GM12878 (cell line): ENCODE results near the gene CHD1. TPM values are rescaled to one million over a fixed set of nuclear protein-coding genes. Genes with fewer than 3 reads are reported as not detected.

ENCODE experiments used
- BACH1 ChIP-seq: fragments of 450-650 bp; IDR thresholded peaks from 2 replicates; pipeline ENCODE4 v1.6.1; 2017; ENCODE audit warnings: mild to moderate bottlenecking, borderline replicate concordance
- IKZF1 ChIP-seq: fragments of 450-650 bp; conservative IDR thresholded peaks from 2 replicates; pipeline ENCODE4 v1.6.1; 2017; ENCODE audit warnings: antibody characterized with exemption, mild to moderate bottlenecking
- JUND ChIP-seq: IDR thresholded peaks from 2 replicates; pipeline ENCODE4 v1.6.1; 2012; ENCODE audit warnings: low read depth, mild to moderate bottlenecking, low read length, improper control_type of control experiment, moderate library complexity
- MTA2 ChIP-seq: fragments of 450-650 bp; IDR thresholded peaks from 2 replicates; pipeline ENCODE4 v1.6.1; 2016; ENCODE audit warnings: low read depth, mild to moderate bottlenecking, moderate library complexity
- MYB ChIP-seq: fragments of 150-350 bp; IDR thresholded peaks from 2 replicates; pipeline ENCODE4 v1.6.1; 2014; ENCODE audit warnings: mild to moderate bottlenecking, low read depth, low read length, borderline replicate concordance
- NRF1 ChIP-seq: conservative IDR thresholded peaks from 2 replicates; pipeline ENCODE4 v1.6.1; 2011; ENCODE audit warnings: mild to moderate bottlenecking, low read depth, low read length, improper control_type of control experiment
- SMAD1 ChIP-seq: fragments of 450-650 bp; IDR thresholded peaks from 2 replicates; pipeline ENCODE4 v1.6.1; 2018; ENCODE audit warnings: mild to moderate bottlenecking, low read depth; ENCODE audit not compliant: partially characterized antibody
- SMARCA5 ChIP-seq: fragments of 450-650 bp; IDR thresholded peaks from 2 replicates; pipeline ENCODE4 v1.6.1; 2017; ENCODE audit warnings: mild to moderate bottlenecking
- ZNF207 ChIP-seq: fragments of 450-650 bp; IDR thresholded peaks from 2 replicates; pipeline ENCODE4 v1.6.1; 2014; ENCODE audit warnings: antibody characterized with exemption, mild to moderate bottlenecking, borderline replicate concordance
- ZSCAN29 ChIP-seq: fragments of 450-650 bp; IDR thresholded peaks from 2 replicates; pipeline ENCODE4 v1.6.1; 2017; ENCODE audit warnings: mild to moderate bottlenecking, moderate library complexity
- polyA plus RNA-seq, 11 experiments: library from polyadenylated mRNA; depleted of rRNA in 4 of 11; unstranded in 6 of 11; stranded (reverse) in 5 of 11; fragments of >200 nt; fragmentation: Nextera tagmentation in 4 of 11; fragmentation: Illumina TruSeq in 1 of 11; extraction: Ambion mirVana in 4 of 11; extraction: Trizol in 1 of 11; gene quantifications; 1 replicate in 1 of 11; 2 replicates in 10 of 11; pipeline versions ENCODE4 v1.2.1 to v1.2.3, GENCODE V29; 2011 to 2016; ENCODE audit warnings: inconsistent platforms in 2 of 11, missing spikeins in 2 of 11, low read depth in 1 of 11
- total RNA-seq, 4 experiments: library from RNA; depleted of rRNA in 3 of 4; stranded (reverse); fragments of >200 nt in 3 of 4; fragmentation: Illumina TruSeq in 1 of 4; extraction: Trizol in 1 of 4; gene quantifications; 2 replicates each; pipeline versions ENCODE4 v1.2.1 to v1.2.3, GENCODE V29; 2013 to 2021
- TF ChIP-seq, protein P1 (sequence below): IDR thresholded peaks from 2 replicates; pipeline ENCODE4 v1.6.1; 2012; ENCODE audit warnings: low read depth, low read length, improper control_type of control experiment
- TF ChIP-seq, protein P2 (sequence below): fragments of 450-650 bp; conservative IDR thresholded peaks from 2 replicates; pipeline ENCODE4 v1.6.1; 2017; ENCODE audit warnings: mild to moderate bottlenecking, moderate library complexity
- TF ChIP-seq, protein P3 (sequence below): IDR thresholded peaks from 2 replicates; pipeline ENCODE4 v1.6.1; 2012; ENCODE audit warnings: low read depth, low read length, improper control_type of control experiment
- TF ChIP-seq, protein P4 (sequence below): fragments of 150-350 bp; IDR thresholded peaks from 2 replicates; pipeline ENCODE4 v1.6.1; 2016; ENCODE audit warnings: low read depth, low read length

CHD1 gene
- total and polyA plus RNA-seq, 10 of the 15 experiments (the other 5 are each of a cell fraction or from before 2014, with no cell fraction given), result 25.5 to 158 (median 50.5) TPM

DNA sequence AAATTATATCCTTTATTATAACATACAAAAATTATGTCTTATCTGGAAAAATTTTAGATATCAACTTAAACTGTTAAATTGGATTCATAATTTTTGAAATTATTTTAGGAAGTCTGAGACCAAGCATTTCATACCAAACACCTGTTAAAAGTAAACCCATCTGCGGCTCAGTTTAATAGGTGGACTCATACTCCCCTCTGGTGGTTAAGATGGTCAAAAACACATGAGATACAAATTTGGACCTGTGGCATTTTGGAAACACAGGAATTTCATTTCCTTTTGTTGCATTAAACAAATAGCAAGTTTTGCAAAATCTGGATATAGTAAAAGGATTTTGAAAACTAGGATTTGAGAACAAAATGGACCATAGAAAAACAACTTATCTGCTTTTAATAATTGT lies 101.6 kb downstream of the CHD1 start (continued):
- TF ChIP-seq MTA2 (no peak), MYB (no peak), ZNF207 (no peak), SMARCA5 (no peak), BACH1 (no peak), ZSCAN29 (no peak), SMAD1 (no peak), JUND (no peak), IKZF1 (no peak), NRF1 (no peak)
- TF ChIP-seq, protein P1, sequence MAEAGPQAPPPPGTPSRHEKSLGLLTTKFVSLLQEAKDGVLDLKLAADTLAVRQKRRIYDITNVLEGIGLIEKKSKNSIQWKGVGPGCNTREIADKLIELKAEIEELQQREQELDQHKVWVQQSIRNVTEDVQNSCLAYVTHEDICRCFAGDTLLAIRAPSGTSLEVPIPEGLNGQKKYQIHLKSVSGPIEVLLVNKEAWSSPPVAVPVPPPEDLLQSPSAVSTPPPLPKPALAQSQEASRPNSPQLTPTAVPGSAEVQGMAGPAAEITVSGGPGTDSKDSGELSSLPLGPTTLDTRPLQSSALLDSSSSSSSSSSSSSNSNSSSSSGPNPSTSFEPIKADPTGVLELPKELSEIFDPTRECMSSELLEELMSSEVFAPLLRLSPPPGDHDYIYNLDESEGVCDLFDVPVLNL, result no peak
- TF ChIP-seq, protein P2, sequence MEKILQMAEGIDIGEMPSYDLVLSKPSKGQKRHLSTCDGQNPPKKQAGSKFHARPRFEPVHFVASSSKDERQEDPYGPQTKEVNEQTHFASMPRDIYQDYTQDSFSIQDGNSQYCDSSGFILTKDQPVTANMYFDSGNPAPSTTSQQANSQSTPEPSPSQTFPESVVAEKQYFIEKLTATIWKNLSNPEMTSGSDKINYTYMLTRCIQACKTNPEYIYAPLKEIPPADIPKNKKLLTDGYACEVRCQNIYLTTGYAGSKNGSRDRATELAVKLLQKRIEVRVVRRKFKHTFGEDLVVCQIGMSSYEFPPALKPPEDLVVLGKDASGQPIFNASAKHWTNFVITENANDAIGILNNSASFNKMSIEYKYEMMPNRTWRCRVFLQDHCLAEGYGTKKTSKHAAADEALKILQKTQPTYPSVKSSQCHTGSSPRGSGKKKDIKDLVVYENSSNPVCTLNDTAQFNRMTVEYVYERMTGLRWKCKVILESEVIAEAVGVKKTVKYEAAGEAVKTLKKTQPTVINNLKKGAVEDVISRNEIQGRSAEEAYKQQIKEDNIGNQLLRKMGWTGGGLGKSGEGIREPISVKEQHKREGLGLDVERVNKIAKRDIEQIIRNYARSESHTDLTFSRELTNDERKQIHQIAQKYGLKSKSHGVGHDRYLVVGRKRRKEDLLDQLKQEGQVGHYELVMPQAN, result no peak
- TF ChIP-seq, protein P3, sequence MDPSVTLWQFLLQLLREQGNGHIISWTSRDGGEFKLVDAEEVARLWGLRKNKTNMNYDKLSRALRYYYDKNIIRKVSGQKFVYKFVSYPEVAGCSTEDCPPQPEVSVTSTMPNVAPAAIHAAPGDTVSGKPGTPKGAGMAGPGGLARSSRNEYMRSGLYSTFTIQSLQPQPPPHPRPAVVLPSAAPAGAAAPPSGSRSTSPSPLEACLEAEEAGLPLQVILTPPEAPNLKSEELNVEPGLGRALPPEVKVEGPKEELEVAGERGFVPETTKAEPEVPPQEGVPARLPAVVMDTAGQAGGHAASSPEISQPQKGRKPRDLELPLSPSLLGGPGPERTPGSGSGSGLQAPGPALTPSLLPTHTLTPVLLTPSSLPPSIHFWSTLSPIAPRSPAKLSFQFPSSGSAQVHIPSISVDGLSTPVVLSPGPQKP, result no peak
- TF ChIP-seq, protein P4, sequence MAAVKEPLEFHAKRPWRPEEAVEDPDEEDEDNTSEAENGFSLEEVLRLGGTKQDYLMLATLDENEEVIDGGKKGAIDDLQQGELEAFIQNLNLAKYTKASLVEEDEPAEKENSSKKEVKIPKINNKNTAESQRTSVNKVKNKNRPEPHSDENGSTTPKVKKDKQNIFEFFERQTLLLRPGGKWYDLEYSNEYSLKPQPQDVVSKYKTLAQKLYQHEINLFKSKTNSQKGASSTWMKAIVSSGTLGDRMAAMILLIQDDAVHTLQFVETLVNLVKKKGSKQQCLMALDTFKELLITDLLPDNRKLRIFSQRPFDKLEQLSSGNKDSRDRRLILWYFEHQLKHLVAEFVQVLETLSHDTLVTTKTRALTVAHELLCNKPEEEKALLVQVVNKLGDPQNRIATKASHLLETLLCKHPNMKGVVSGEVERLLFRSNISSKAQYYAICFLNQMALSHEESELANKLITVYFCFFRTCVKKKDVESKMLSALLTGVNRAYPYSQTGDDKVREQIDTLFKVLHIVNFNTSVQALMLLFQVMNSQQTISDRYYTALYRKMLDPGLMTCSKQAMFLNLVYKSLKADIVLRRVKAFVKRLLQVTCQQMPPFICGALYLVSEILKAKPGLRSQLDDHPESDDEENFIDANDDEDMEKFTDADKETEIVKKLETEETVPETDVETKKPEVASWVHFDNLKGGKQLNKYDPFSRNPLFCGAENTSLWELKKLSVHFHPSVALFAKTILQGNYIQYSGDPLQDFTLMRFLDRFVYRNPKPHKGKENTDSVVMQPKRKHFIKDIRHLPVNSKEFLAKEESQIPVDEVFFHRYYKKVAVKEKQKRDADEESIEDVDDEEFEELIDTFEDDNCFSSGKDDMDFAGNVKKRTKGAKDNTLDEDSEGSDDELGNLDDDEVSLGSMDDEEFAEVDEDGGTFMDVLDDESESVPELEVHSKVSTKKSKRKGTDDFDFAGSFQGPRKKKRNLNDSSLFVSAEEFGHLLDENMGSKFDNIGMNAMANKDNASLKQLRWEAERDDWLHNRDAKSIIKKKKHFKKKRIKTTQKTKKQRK, result no peak
